HEK293 (cell line): ENCODE measurements around the gene PNLIP.

ENCODE experiments used
- CTCF ChIA-PET: fragments of 350-600 bp; formaldehyde crosslinking; extraction: SDS; loops from one replicate; lab custom pipeline; 2021; ENCODE audit warnings: antibody characterized with exemption; lab: Yijun Ruan, JAX
- POLR2A ChIA-PET: fragments of 300-600 bp; formaldehyde crosslinking; extraction: SDS; loops from one replicate; lab custom pipeline; 2020; ENCODE audit warnings: antibody characterized with exemption, inconsistent platforms; lab: Yijun Ruan, JAX
- H3K27ac ChIP-seq: fragments of 200-500 bp; sonication (Bioruptor generic); 2 replicates; pipeline ENCODE4 v1.5.1; 2014; ENCODE audit warnings: low read depth, low read length, control low read depth, inconsistent platforms; ENCODE audit errors: extremely low read depth
- H3K36me3 ChIP-seq, 2 experiments: fragments of 200-500 bp in 1 of 2; sonication (Bioruptor generic) in 1 of 2; 1 replicate in 1 of 2; 2 replicates in 1 of 2; pipeline ENCODE4 v1.5.1; 2014 to 2017; ENCODE audit warnings: inconsistent platforms in 2 of 2, low read length in 2 of 2; ENCODE audit not compliant: control insufficient read depth in 2 of 2, insufficient read depth in 1 of 2
- H3K4me1 ChIP-seq: fragments of 200-500 bp; sonication (Bioruptor generic); 2 replicates; pipeline ENCODE4 v1.5.1; 2014; ENCODE audit warnings: mild to moderate bottlenecking, low read length, inconsistent platforms; ENCODE audit not compliant: control insufficient read depth, insufficient read depth
- H3K4me3 ChIP-seq: 2 replicates; pipeline ENCODE4 v1.5.1; 2011; ENCODE audit warnings: low read depth, mild to moderate bottlenecking, control low read depth, low read length, moderate library complexity
- H3K9me3 ChIP-seq: fragments of 200-500 bp; sonication (Bioruptor generic); 2 replicates; pipeline ENCODE4 v1.5.1; 2014; ENCODE audit warnings: low read depth, low read length, inconsistent platforms; ENCODE audit not compliant: control insufficient read depth, insufficient read depth
- BCL11A ChIP-seq: fragments of 450-650 bp; formaldehyde crosslinking; IDR thresholded peaks from 2 replicates; pipeline ENCODE4 v1.5.1; 2016; ENCODE audit warnings: low read depth, missing biosample characterization, missing genetic modification characterization
- HOXC10 ChIP-seq: sonication (generic); formaldehyde crosslinking; IDR thresholded peaks from 2 replicates; pipeline ENCODE4 v1.8.1; 2023; ENCODE audit warnings: mild to moderate bottlenecking, missing genetic modification reagents
- KLF1 ChIP-seq: fragments of 450-650 bp; formaldehyde crosslinking; IDR thresholded peaks from 2 replicates; pipeline ENCODE4 v1.5.1; 2016; ENCODE audit warnings: missing biosample characterization, missing genetic modification characterization
- PRDM2 ChIP-seq: fragments of 450-650 bp; formaldehyde crosslinking; IDR thresholded peaks from 2 replicates; pipeline ENCODE4 v1.5.1; 2016; ENCODE audit warnings: missing biosample characterization, missing genetic modification characterization, borderline replicate concordance
- PRDM4 ChIP-seq: fragments of 450-650 bp; formaldehyde crosslinking; IDR thresholded peaks from 2 replicates; pipeline ENCODE4 v1.5.1; 2017; ENCODE audit warnings: missing biosample characterization, missing genetic modification characterization
- REST ChIP-seq: fragments of 450-650 bp; formaldehyde crosslinking; IDR thresholded peaks from 2 replicates; pipeline ENCODE4 v1.5.1; 2016; ENCODE audit warnings: missing biosample characterization, missing genetic modification characterization
- SP7 ChIP-seq: fragments of 450-650 bp; formaldehyde crosslinking; IDR thresholded peaks from 2 replicates; pipeline ENCODE4 v1.5.1; 2016; ENCODE audit warnings: missing biosample characterization, missing genetic modification characterization
- WT1 ChIP-seq: fragments of 450-650 bp; formaldehyde crosslinking; IDR thresholded peaks from 2 replicates; pipeline ENCODE4 v1.5.1; 2016; ENCODE audit warnings: missing biosample characterization, missing genetic modification characterization
- ZBTB1 ChIP-seq: fragments of 450-650 bp; formaldehyde crosslinking; IDR thresholded peaks from 2 replicates; pipeline ENCODE4 v1.5.1; 2016; ENCODE audit warnings: missing biosample characterization, missing genetic modification characterization
- ZEB2 ChIP-seq: fragments of 450-650 bp; formaldehyde crosslinking; IDR thresholded peaks from 2 replicates; pipeline ENCODE4 v1.5.1; 2016; ENCODE audit warnings: missing biosample characterization, missing genetic modification characterization
- ZNF146 ChIP-seq: fragments of 450-650 bp; formaldehyde crosslinking; IDR thresholded peaks from 2 replicates; pipeline ENCODE4 v1.5.1; 2016; ENCODE audit warnings: missing biosample characterization, missing genetic modification characterization
- ZNF157 ChIP-seq: fragments of 450-650 bp; formaldehyde crosslinking; IDR thresholded peaks from 2 replicates; pipeline ENCODE4 v1.5.1; 2016; ENCODE audit warnings: missing biosample characterization, missing genetic modification characterization
- ZNF2 ChIP-seq: fragments of 450-650 bp; formaldehyde crosslinking; IDR thresholded peaks from 2 replicates; pipeline ENCODE4 v1.5.1; 2016; ENCODE audit warnings: missing biosample characterization, missing genetic modification characterization
- ZNF221 ChIP-seq: fragments of 450-650 bp; formaldehyde crosslinking; IDR thresholded peaks from 2 replicates; pipeline ENCODE4 v1.5.1; 2017; ENCODE audit warnings: missing biosample characterization, missing genetic modification characterization, borderline replicate concordance
- ZNF302 ChIP-seq: fragments of 450-650 bp; formaldehyde crosslinking; IDR thresholded peaks from 2 replicates; pipeline ENCODE4 v1.5.1; 2016; ENCODE audit warnings: missing biosample characterization, missing genetic modification characterization, low read depth
- ZNF366 ChIP-seq: fragments of 450-650 bp; formaldehyde crosslinking; conservative IDR thresholded peaks from 2 replicates; pipeline ENCODE4 v1.5.1; 2016; ENCODE audit warnings: missing biosample characterization, missing genetic modification characterization
- ZNF404 ChIP-seq: fragments of 450-650 bp; formaldehyde crosslinking; IDR thresholded peaks from 2 replicates; pipeline ENCODE4 v1.5.1; 2017; ENCODE audit warnings: missing biosample characterization, missing genetic modification characterization
- ZNF416 ChIP-seq: fragments of 450-650 bp; formaldehyde crosslinking; IDR thresholded peaks from 2 replicates; pipeline ENCODE4 v1.5.1; 2016; ENCODE audit warnings: missing biosample characterization, missing genetic modification characterization
- ZNF596 ChIP-seq: fragments of 450-650 bp; IDR thresholded peaks from 2 replicates; pipeline ENCODE4 v1.5.0; 2018; ENCODE audit warnings: missing biosample characterization, mild to moderate bottlenecking, missing genetic modification characterization, moderate library complexity
- ZNF610 ChIP-seq: fragments of 450-650 bp; formaldehyde crosslinking; IDR thresholded peaks from 2 replicates; pipeline ENCODE4 v1.5.1; 2016; ENCODE audit warnings: missing biosample characterization, missing genetic modification characterization, borderline replicate concordance
- ZNF664 ChIP-seq: fragments of 450-650 bp; formaldehyde crosslinking; IDR thresholded peaks from 2 replicates; pipeline ENCODE4 v1.5.1; 2016; ENCODE audit warnings: missing biosample characterization, missing genetic modification characterization
- ZNF837 ChIP-seq: fragments of 450-650 bp; formaldehyde crosslinking; IDR thresholded peaks from 2 replicates; pipeline ENCODE4 v1.5.1; 2016; ENCODE audit warnings: missing biosample characterization, missing genetic modification characterization
- TF ChIP-seq, protein P1 (sequence below): fragments of 450-650 bp; formaldehyde crosslinking; IDR thresholded peaks from 2 replicates; pipeline ENCODE4 v1.5.1; 2016; ENCODE audit warnings: missing biosample characterization, missing genetic modification characterization

Gene PNLIP

GRCh38 chr10:116555880-116556279, 10.1 kb downstream of the PNLIP start (continued):
- TF ChIP-seq REST (tag by site-specific recombination) (no peak), SP7 (tag by site-specific recombination) (0 out of 2 replicates have a peak, but pooled peaks have one; percentile 46), ZNF366 (peak; percentile 37; the same call in 1 of the 2 replicates), PRDM4 (no peak), ZNF157 (tag by site-specific recombination) (no peak), WT1 (tag by site-specific recombination) (no peak)

GRCh38 chr10:116557305-116557880, 11.7 kb downstream of the PNLIP start:
- ChIA-PET POLR2A (no interaction called here), CTCF (interaction anchor here (0.6 to 1.2 kb wide), 3 partner anchors 36 to 256 kb away, joined by 3 read pairs; no protein-coding TSS in a partner anchor)
- Histone ChIP-seq H3K4me3 (no peak overlapping the region), H3K27ac (no peak overlapping the region), H3K9me3 (no peaks in the 10 kb centered on the region), H3K36me3 (no peaks in the 10 kb centered on the region), H3K4me1 (no peaks in the 10 kb centered on the region)
- no peak for TF ChIP-seq ZNF837 (tag by site-specific recombination)
- no peak for TF ChIP-seq ZEB2 (tag by site-specific recombination)
- no peak for TF ChIP-seq PRDM2 (tag by site-specific recombination)
- TF ChIP-seq ZNF610 (tag by site-specific recombination): no peak
- TF ChIP-seq BCL11A (tag by site-specific recombination): no peak
- no peak for TF ChIP-seq KLF1 (tag by site-specific recombination)
- TF ChIP-seq ZNF221 (tag by site-specific recombination): no peak
- no peak for TF ChIP-seq ZNF404 (tag by site-specific recombination)
- TF ChIP-seq HOXC10 (CRISPR knock-in tag): no peak
- TF ChIP-seq, protein P1, sequence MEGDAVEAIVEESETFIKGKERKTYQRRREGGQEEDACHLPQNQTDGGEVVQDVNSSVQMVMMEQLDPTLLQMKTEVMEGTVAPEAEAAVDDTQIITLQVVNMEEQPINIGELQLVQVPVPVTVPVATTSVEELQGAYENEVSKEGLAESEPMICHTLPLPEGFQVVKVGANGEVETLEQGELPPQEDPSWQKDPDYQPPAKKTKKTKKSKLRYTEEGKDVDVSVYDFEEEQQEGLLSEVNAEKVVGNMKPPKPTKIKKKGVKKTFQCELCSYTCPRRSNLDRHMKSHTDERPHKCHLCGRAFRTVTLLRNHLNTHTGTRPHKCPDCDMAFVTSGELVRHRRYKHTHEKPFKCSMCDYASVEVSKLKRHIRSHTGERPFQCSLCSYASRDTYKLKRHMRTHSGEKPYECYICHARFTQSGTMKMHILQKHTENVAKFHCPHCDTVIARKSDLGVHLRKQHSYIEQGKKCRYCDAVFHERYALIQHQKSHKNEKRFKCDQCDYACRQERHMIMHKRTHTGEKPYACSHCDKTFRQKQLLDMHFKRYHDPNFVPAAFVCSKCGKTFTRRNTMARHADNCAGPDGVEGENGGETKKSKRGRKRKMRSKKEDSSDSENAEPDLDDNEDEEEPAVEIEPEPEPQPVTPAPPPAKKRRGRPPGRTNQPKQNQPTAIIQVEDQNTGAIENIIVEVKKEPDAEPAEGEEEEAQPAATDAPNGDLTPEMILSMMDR (tag by site-specific recombination): no peak
- TF ChIP-seq ZBTB1 (tag by site-specific recombination): no peak
- no peak for TF ChIP-seq ZNF596 (tag by site-specific recombination)
- no peak for TF ChIP-seq ZNF416 (tag by site-specific recombination)
- no peak for TF ChIP-seq ZNF302
- TF ChIP-seq ZNF146 (tag by site-specific recombination): no peak
- no peak for TF ChIP-seq ZNF664 (tag by site-specific recombination)
- no peak for TF ChIP-seq ZNF2 (tag by site-specific recombination)
